Activated naive CD8-positive, alpha-beta T cell treated with anti-CD3 and anti-CD28 coated beads for 36 hours (primary cell): ENCODE results near the gene NLRX1. TPM values are rescaled to one million over a fixed set of nuclear protein-coding genes. Genes with fewer than 3 reads are reported as not detected.
A peak's percentile ranks its signal among the peaks of the same experiment; 100 is the strongest.
"Not testable (repeated sequence)": the region's sequence is repeated elsewhere in the genome, so short reads cannot be mapped to it uniquely, and the experiment has no call there.

ENCODE experiments used
- DNase-seq: peaks from one replicate; pipeline ENCODE4 v3.0.0; 2021
- H3K27ac Mint-ChIP-seq: one replicate; pipeline ENCODE4 v1.8.0; 2022; ENCODE audit warnings: mild to moderate bottlenecking, moderate library complexity, mixed read lengths
- H3K27me3 Mint-ChIP-seq: one replicate; pipeline ENCODE4 v1.8.0; 2022; ENCODE audit warnings: mild to moderate bottlenecking, mixed read lengths
- H3K36me3 Mint-ChIP-seq: one replicate; pipeline ENCODE4 v1.8.0; 2021; ENCODE audit warnings: mild to moderate bottlenecking, mixed read lengths
- H3K4me1 Mint-ChIP-seq: one replicate; pipeline ENCODE4 v1.8.0; 2021; ENCODE audit warnings: mixed read lengths
- H3K4me3 Mint-ChIP-seq: one replicate; pipeline ENCODE4 v1.8.0; 2022; ENCODE audit warnings: mild to moderate bottlenecking, moderate library complexity, mixed read lengths
- H3K9me3 Mint-ChIP-seq: one replicate; pipeline ENCODE4 v1.8.0; 2022; ENCODE audit warnings: mixed read lengths
- total RNA-seq, 2 experiments: library from RNA; stranded (reverse); gene quantifications; one replicate each; pipeline ENCODE4 v1.2.3, GENCODE V29; 2021

NLRX1 gene
- total RNA-seq, 2 experiments from 2014 or later = 19.3 to 20.7 TPM

- Mint-ChIP-seq H3K4me3 (peak overlapping the region; percentile 91), H3K4me1 (peaks cover 11% of the 10 kb centered on the region), H3K36me3 (peaks cover 1% of the 10 kb centered on the region), H3K9me3 (no peaks in the 10 kb centered on the region), H3K27ac (no peak overlapping the region), H3K27me3 (no peaks in the 10 kb centered on the region)
- DNase-seq = no peak
These were observed 592 bp upstream of the NLRX1 start for GRCh38 chr11:119167933-119168332.

GRCh38 chr11:119169282-119169719, 776 bp downstream of the NLRX1 start:
- DNase-seq = peak; percentile 67
- H3K9me3 Mint-ChIP-seq = no peaks in the 10 kb centered on the region
- peak overlapping the region; percentile 91 for H3K4me3 Mint-ChIP-seq
- H3K4me1 Mint-ChIP-seq = peaks cover 11% of the 10 kb centered on the region
- no peaks in the 10 kb centered on the region for H3K27me3 Mint-ChIP-seq
- peak overlapping the region; percentile 84 for H3K27ac Mint-ChIP-seq
- peaks cover 5% of the 10 kb centered on the region for H3K36me3 Mint-ChIP-seq

GRCh38 chr11:119172513-119172912, 4.0 kb downstream of the NLRX1 start:
- H3K27me3 Mint-ChIP-seq = no peaks in the 10 kb centered on the region
- H3K9me3 Mint-ChIP-seq = no peaks in the 10 kb centered on the region
- H3K4me1 Mint-ChIP-seq = peaks cover 17% of the 10 kb centered on the region
- peaks cover 9% of the 10 kb centered on the region for H3K36me3 Mint-ChIP-seq
- no peak for DNase-seq
- H3K27ac Mint-ChIP-seq = no peak overlapping the region
- no peak overlapping the region for H3K4me3 Mint-ChIP-seq

- no peak for DNase-seq
- H3K27me3 Mint-ChIP-seq = no peaks in the 10 kb centered on the region
- H3K27ac Mint-ChIP-seq = no peak overlapping the region
- no peak overlapping the region for H3K4me3 Mint-ChIP-seq
- peaks cover 20% of the 10 kb centered on the region for H3K4me1 Mint-ChIP-seq
- peaks cover 9% of the 10 kb centered on the region for H3K36me3 Mint-ChIP-seq
- H3K9me3 Mint-ChIP-seq = no peaks in the 10 kb centered on the region
These were observed 4.9 kb downstream of the NLRX1 start for GRCh38 chr11:119173453-119173852.

GRCh38 chr11:119175493-119176077, 7.1 kb downstream of the NLRX1 start:
- no peak for DNase-seq
- Mint-ChIP-seq H3K27ac (no peak overlapping the region), H3K27me3 (no peaks in the 10 kb centered on the region), H3K4me1 (peaks cover 13% of the 10 kb centered on the region), H3K36me3 (peaks cover 9% of the 10 kb centered on the region), H3K4me3 (no peak overlapping the region), H3K9me3 (no peaks in the 10 kb centered on the region)

GRCh38 chr11:119178166-119178680, 9.7 kb downstream of the NLRX1 start:
- no peak for DNase-seq
- no peak overlapping the region for H3K27ac Mint-ChIP-seq
- H3K9me3 Mint-ChIP-seq = no peaks in the 10 kb centered on the region
- H3K27me3 Mint-ChIP-seq = no peaks in the 10 kb centered on the region
- H3K4me1 Mint-ChIP-seq = peaks cover 13% of the 10 kb centered on the region
- H3K4me3 Mint-ChIP-seq = no peak overlapping the region
- H3K36me3 Mint-ChIP-seq = peaks cover 11% of the 10 kb centered on the region

- H3K27ac Mint-ChIP-seq = no peak overlapping the region
- H3K9me3 Mint-ChIP-seq = no peaks in the 10 kb centered on the region
- H3K4me1 Mint-ChIP-seq = peaks cover 13% of the 10 kb centered on the region
- no peak overlapping the region for H3K4me3 Mint-ChIP-seq
- H3K36me3 Mint-ChIP-seq = peaks cover 8% of the 10 kb centered on the region
- no peak for DNase-seq
- H3K27me3 Mint-ChIP-seq = no peaks in the 10 kb centered on the region
These were observed 10.8 kb downstream of the NLRX1 start for GRCh38 chr11:119179342-119179741.

- DNase-seq = no peak
- H3K9me3 Mint-ChIP-seq = no peaks in the 10 kb centered on the region
- no peaks in the 10 kb centered on the region for H3K27me3 Mint-ChIP-seq
- peaks cover 8% of the 10 kb centered on the region for H3K36me3 Mint-ChIP-seq
- no peak overlapping the region for H3K4me3 Mint-ChIP-seq
- no peak overlapping the region for H3K27ac Mint-ChIP-seq
- peaks cover 13% of the 10 kb centered on the region for H3K4me1 Mint-ChIP-seq
These were observed 11.5 kb downstream of the NLRX1 start for GRCh38 chr11:119179983-119180382.

GRCh38 chr11:119180729-119181676, 12.5 kb downstream of the NLRX1 start:
- Mint-ChIP-seq H3K36me3 (peaks cover 4% of the 10 kb centered on the region), H3K4me1 (peaks cover 6% of the 10 kb centered on the region), H3K4me3 (no peak overlapping the region), H3K27me3 (no peaks in the 10 kb centered on the region), H3K27ac (no peak overlapping the region), H3K9me3 (no peaks in the 10 kb centered on the region)
- DNase-seq = no peak

- Mint-ChIP-seq H3K36me3 (peaks cover 4% of the 10 kb centered on the region), H3K27me3 (no peaks in the 10 kb centered on the region), H3K4me3 (no peak overlapping the region), H3K27ac (no peak overlapping the region), H3K9me3 (no peaks in the 10 kb centered on the region), H3K4me1 (peaks cover 6% of the 10 kb centered on the region)
- DNase-seq = no peak
These were observed 13.3 kb downstream of the NLRX1 start for GRCh38 chr11:119181677-119182412.

GRCh38 chr11:119184399-119184798, 15.9 kb downstream of the NLRX1 start:
- H3K4me1 Mint-ChIP-seq, H3K4me3 Mint-ChIP-seq, H3K27me3 Mint-ChIP-seq, DNase-seq, H3K36me3 Mint-ChIP-seq, H3K9me3 Mint-ChIP-seq: not testable (repeated sequence)
- H3K27ac Mint-ChIP-seq = peak overlapping the region; percentile 62

GRCh38 chr11:119185981-119186634, 17.6 kb downstream of the NLRX1 start:
- no peaks in the 10 kb centered on the region for H3K27me3 Mint-ChIP-seq
- no peak for DNase-seq
- H3K27ac Mint-ChIP-seq = no peak overlapping the region
- H3K36me3 Mint-ChIP-seq = peaks cover 4% of the 10 kb centered on the region
- no peaks in the 10 kb centered on the region for H3K4me1 Mint-ChIP-seq
- no peak overlapping the region for H3K4me3 Mint-ChIP-seq
- no peaks in the 10 kb centered on the region for H3K9me3 Mint-ChIP-seq

- Mint-ChIP-seq H3K27me3 (no peaks in the 10 kb centered on the region), H3K4me3 (no peak overlapping the region), H3K4me1 (no peaks in the 10 kb centered on the region), H3K27ac (no peak overlapping the region), H3K36me3 (peaks cover 4% of the 10 kb centered on the region), H3K9me3 (no peaks in the 10 kb centered on the region)
- DNase-seq = no peak
These were observed 18.8 kb downstream of the NLRX1 start for GRCh38 chr11:119187123-119187892.

- no peak for DNase-seq
- no peak overlapping the region for H3K27ac Mint-ChIP-seq
- peaks cover under 1% of the 10 kb centered on the region for H3K36me3 Mint-ChIP-seq
- H3K4me1 Mint-ChIP-seq = no peaks in the 10 kb centered on the region
- no peaks in the 10 kb centered on the region for H3K9me3 Mint-ChIP-seq
- no peak overlapping the region for H3K4me3 Mint-ChIP-seq
- H3K27me3 Mint-ChIP-seq = no peaks in the 10 kb centered on the region
These were observed 19.5 kb downstream of the NLRX1 start for GRCh38 chr11:119188067-119188466.
